ENCODE measurements around the gene JUP. TPM values are rescaled to one million over a fixed set of nuclear protein-coding genes. Genes with fewer than 3 reads are reported as not detected.

Gene JUP
- total and polyA plus RNA-seq, 10 of the 15 experiments (the other 5 are each of a cell fraction or from before 2014, with no cell fraction given), result 1.5 to 36.3 (median 11.6) TPM

- TF ChIP-seq ATF3 (IDR thresholded peaks at IDR 0.05; ENCODE audit: borderline replicate concordance, extremely low read depth, low read depth, low read length), result no peak
- no peak for TF ChIP-seq ZNF384 (IDR thresholded peaks at IDR 0.05; ENCODE audit: borderline replicate concordance, low read depth, low read length)
- peak; percentile 8; the same call in 1 of the 2 replicates for TF ChIP-seq YY1 (IDR thresholded peaks at IDR 0.05; ENCODE audit: low read depth, low read length)
- no peak for TF ChIP-seq KLF5 (IDR thresholded peaks at IDR 0.05; ENCODE audit: partially characterized antibody)
- TF ChIP-seq SMC3 (IDR thresholded peaks at IDR 0.05; ENCODE audit: borderline replicate concordance, low read length), result 0 out of 2 replicates have a peak, but pooled peaks have one; percentile 4
- TF ChIP-seq IKZF1 (conservative IDR thresholded peaks at IDR 0.05), result peak; percentile 94
- peak; percentile 80; the same call in 1 of the 2 replicates for TF ChIP-seq ZNF687 (IDR thresholded peaks at IDR 0.05)
- no peak for TF ChIP-seq POLR2AphosphoS2 (IDR thresholded peaks at IDR 0.05; ENCODE audit: low read depth, low read length)
- TF ChIP-seq NFIC (IDR thresholded peaks at IDR 0.05; ENCODE audit: low read depth, low read length), result no peak
- TF ChIP-seq NRF1 (conservative IDR thresholded peaks at IDR 0.05; ENCODE audit: low read depth, low read length), result no peak
- TF ChIP-seq E2F8 (IDR thresholded peaks at IDR 0.05; ENCODE audit: low read depth, partially characterized antibody), result no peak
- peak; percentile 34 to 75; a peak in 2 of 4 replicates for TF ChIP-seq BHLHE40 (IDR thresholded peaks at IDR 0.05; ENCODE audit: borderline replicate concordance in 1 of 2, low read depth in 2 of 2, low read length in 1 of 2)
- TF ChIP-seq CHD2 (IDR thresholded peaks at IDR 0.05; ENCODE audit: borderline replicate concordance, low read depth, low read length), result no peak
- 0 out of 2 replicates have a peak, but pooled peaks have one; percentile 18 for TF ChIP-seq ZNF217 (IDR thresholded peaks at IDR 0.05)
- peak; percentile 22; the same call in 1 of the 2 replicates for TF ChIP-seq CREM (IDR thresholded peaks at IDR 0.05; ENCODE audit: low read depth)
- TF ChIP-seq E2F4 (IDR thresholded peaks at IDR 0.05; ENCODE audit: low read depth, low read length), result no peak
- TF ChIP-seq TAF1 (IDR thresholded peaks at IDR 0.05; ENCODE audit: borderline replicate concordance, low read depth, low read length), result no peak
- no peak for TF ChIP-seq CEBPB (IDR thresholded peaks at IDR 0.05; ENCODE audit: borderline replicate concordance in 1 of 2, low read depth in 2 of 2, low read length in 2 of 2)
Observed at GRCh38 chr17:41811549-41812380, 25.3 kb upstream of the JUP start, which contains the start of gene P3H4 (continued).

All from GM12878 (cell line).